Measurements from ENCODE around the gene DAPK2. TPM values are rescaled to one million over a fixed set of nuclear protein-coding genes. Genes with fewer than 3 reads are reported as not detected.

DAPK2 gene
- total RNA-seq, 6 experiments from 2014 or later, result 2.1 to 5.7 (median 5.1) TPM

GRCh38 chr15:64037116-64037515, 9.2 kb downstream of the DAPK2 start:
- H3K36me3 Mint-ChIP-seq (ENCODE audit: low read depth), result no peaks in the 10 kb centered on the region; the same call in 1 of the 2 replicates
- H3K9me3 Mint-ChIP-seq, result no peaks in the 10 kb centered on the region
- no peaks in the 10 kb centered on the region for H3K4me1 Mint-ChIP-seq (ENCODE audit: low read depth)
- H3K4me3 Mint-ChIP-seq, result no peak overlapping the region
- no peaks in the 10 kb centered on the region; the same call in none of the 2 replicates for H3K27me3 Mint-ChIP-seq (ENCODE audit: insufficient read depth)
- no peak for DNase-seq
- H3K27ac Mint-ChIP-seq, result no peak overlapping the region
- TF ChIP-seq CTCF (IDR thresholded peaks at IDR 0.05), result no peak

GRCh38 chr15:64035525-64035924, 10.8 kb downstream of the DAPK2 start:
- no peaks in the 10 kb centered on the region; the same call in 1 of the 2 replicates for H3K27me3 Mint-ChIP-seq (ENCODE audit: insufficient read depth)
- no peaks in the 10 kb centered on the region for H3K9me3 Mint-ChIP-seq
- TF ChIP-seq CTCF (IDR thresholded peaks at IDR 0.05), result no peak
- H3K4me3 Mint-ChIP-seq, result no peak overlapping the region
- no peaks in the 10 kb centered on the region for H3K4me1 Mint-ChIP-seq (ENCODE audit: low read depth)
- no peaks in the 10 kb centered on the region; the same call in 1 of the 2 replicates for H3K36me3 Mint-ChIP-seq (ENCODE audit: low read depth)
- no peak overlapping the region for H3K27ac Mint-ChIP-seq
- no peak for DNase-seq

GRCh38 chr15:64034519-64034918, 11.8 kb downstream of the DAPK2 start:
- Mint-ChIP-seq H3K27me3 (ENCODE audit: insufficient read depth) (no peaks in the 10 kb centered on the region; the same call in 1 of the 2 replicates), H3K27ac (no peak overlapping the region)

GRCh38 chr15:64032329-64032728, 14.0 kb downstream of the DAPK2 start:
- H3K27ac Mint-ChIP-seq, result no peak overlapping the region
- no peaks in the 10 kb centered on the region for H3K9me3 Mint-ChIP-seq
- peaks cover 11% of the 10 kb centered on the region for H3K4me1 Mint-ChIP-seq (ENCODE audit: low read depth)
- TF ChIP-seq CTCF (IDR thresholded peaks at IDR 0.05), result no peak
- no peak overlapping the region for H3K4me3 Mint-ChIP-seq
- no peaks in the 10 kb centered on the region for H3K36me3 Mint-ChIP-seq (ENCODE audit: low read depth)
- no peak for DNase-seq
- H3K27me3 Mint-ChIP-seq (ENCODE audit: insufficient read depth), result no peaks in the 10 kb centered on the region

More at GRCh38 chr15:64034519-64034918, 11.8 kb downstream of the DAPK2 start:
- Mint-ChIP-seq H3K4me3 (no peak overlapping the region), H3K4me1 (ENCODE audit: low read depth) (no peaks in the 10 kb centered on the region), H3K36me3 (ENCODE audit: low read depth) (no peaks in the 10 kb centered on the region), H3K9me3 (no peaks in the 10 kb centered on the region)
- TF ChIP-seq CTCF (IDR thresholded peaks at IDR 0.05), result no peak
- no peak for DNase-seq

GRCh38 chr15:64030123-64030522, 16.2 kb downstream of the DAPK2 start:
- Mint-ChIP-seq H3K4me1 (ENCODE audit: low read depth) (peaks cover 14% of the 10 kb centered on the region), H3K27me3 (ENCODE audit: insufficient read depth) (no peaks in the 10 kb centered on the region; the same call in 1 of the 2 replicates), H3K27ac (no peak overlapping the region), H3K9me3 (no peaks in the 10 kb centered on the region), H3K36me3 (ENCODE audit: low read depth) (no peaks in the 10 kb centered on the region), H3K4me3 (no peak overlapping the region)
- no peak for TF ChIP-seq CTCF (IDR thresholded peaks at IDR 0.05)
- DNase-seq, result no peak

GRCh38 chr15:64029633-64030032, 16.7 kb downstream of the DAPK2 start:
- Mint-ChIP-seq H3K36me3 (ENCODE audit: low read depth) (no peaks in the 10 kb centered on the region), H3K27me3 (ENCODE audit: insufficient read depth) (peaks cover 3% of the 10 kb centered on the region; the same call in 1 of the 2 replicates), H3K4me3 (no peak overlapping the region), H3K4me1 (ENCODE audit: low read depth) (peaks cover 17% of the 10 kb centered on the region), H3K27ac (no peak overlapping the region), H3K9me3 (no peaks in the 10 kb centered on the region)
- TF ChIP-seq CTCF (IDR thresholded peaks at IDR 0.05), result no peak
- no peak for DNase-seq

Data from HFFc6 (cell line).